ENCODE data around the gene TMEM107. TPM values are rescaled to one million over a fixed set of nuclear protein-coding genes. Genes with fewer than 3 reads are reported as not detected.

Gene TMEM107
- total RNA-seq, 1 experiment from 2014 or later: 17.2 TPM

GRCh38 chr17:8145811-8146210, 30.4 kb downstream of the TMEM107 start:
- no peak overlapping the region for H3K27ac Mint-ChIP-seq
- H3K36me3 Mint-ChIP-seq: peaks cover 44% of the 10 kb centered on the region
- ChIA-PET POLR2A (interaction anchor here (0.6 kb wide), 1 partner anchor 31 kb away, joined by 3 read pairs; no protein-coding TSS in a partner anchor), CTCF (no interaction called here)
- H3K4me3 Mint-ChIP-seq: no peak overlapping the region
- ATAC-seq (no peak), DNase-seq (ENCODE audit: low spot score) (no peak)
- H3K9me3 Mint-ChIP-seq: no peaks in the 10 kb centered on the region
- no peaks in the 10 kb centered on the region for H3K27me3 Mint-ChIP-seq (ENCODE audit: low read depth)
- no peaks in the 10 kb centered on the region for H3K4me1 Mint-ChIP-seq
- no peak for TF ChIP-seq ZNF512 (CRISPR knock-in tag; IDR thresholded peaks at IDR 0.05; ENCODE audit: borderline replicate concordance)

- Mint-ChIP-seq H3K36me3 (peaks cover 44% of the 10 kb centered on the region), H3K4me3 (no peak overlapping the region), H3K27me3 (ENCODE audit: low read depth) (no peaks in the 10 kb centered on the region), H3K27ac (no peak overlapping the region), H3K4me1 (no peaks in the 10 kb centered on the region), H3K9me3 (no peaks in the 10 kb centered on the region)
- no peak for ATAC-seq
- ChIA-PET POLR2A (no interaction called here), CTCF (no interaction called here)
- DNase-seq (ENCODE audit: low spot score): no peak
- TF ChIP-seq TEAD1 (CRISPR knock-in tag; IDR thresholded peaks at IDR 0.05): no peak
- TF ChIP-seq KAT7 (CRISPR knock-in tag; IDR thresholded peaks at IDR 0.05; ENCODE audit: borderline replicate concordance): no peak
- TF ChIP-seq, protein P1, sequence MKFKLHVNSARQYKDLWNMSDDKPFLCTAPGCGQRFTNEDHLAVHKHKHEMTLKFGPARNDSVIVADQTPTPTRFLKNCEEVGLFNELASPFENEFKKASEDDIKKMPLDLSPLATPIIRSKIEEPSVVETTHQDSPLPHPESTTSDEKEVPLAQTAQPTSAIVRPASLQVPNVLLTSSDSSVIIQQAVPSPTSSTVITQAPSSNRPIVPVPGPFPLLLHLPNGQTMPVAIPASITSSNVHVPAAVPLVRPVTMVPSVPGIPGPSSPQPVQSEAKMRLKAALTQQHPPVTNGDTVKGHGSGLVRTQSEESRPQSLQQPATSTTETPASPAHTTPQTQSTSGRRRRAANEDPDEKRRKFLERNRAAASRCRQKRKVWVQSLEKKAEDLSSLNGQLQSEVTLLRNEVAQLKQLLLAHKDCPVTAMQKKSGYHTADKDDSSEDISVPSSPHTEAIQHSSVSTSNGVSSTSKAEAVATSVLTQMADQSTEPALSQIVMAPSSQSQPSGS (CRISPR knock-in tag; IDR thresholded peaks at IDR 0.05; ENCODE audit: borderline replicate concordance, low read depth): no peak
- TF ChIP-seq RELA (CRISPR knock-in tag; IDR thresholded peaks at IDR 0.05; ENCODE audit: borderline replicate concordance): no peak
- TF ChIP-seq ATF6 (CRISPR knock-in tag; IDR thresholded peaks at IDR 0.05): no peak
- no peak for TF ChIP-seq NR3C1 (CRISPR knock-in tag; conservative IDR thresholded peaks at IDR 0.05; ENCODE audit: low read depth)
- TF ChIP-seq NFE2L1 (CRISPR knock-in tag; IDR thresholded peaks at IDR 0.05): no peak
- TF ChIP-seq, protein P2, sequence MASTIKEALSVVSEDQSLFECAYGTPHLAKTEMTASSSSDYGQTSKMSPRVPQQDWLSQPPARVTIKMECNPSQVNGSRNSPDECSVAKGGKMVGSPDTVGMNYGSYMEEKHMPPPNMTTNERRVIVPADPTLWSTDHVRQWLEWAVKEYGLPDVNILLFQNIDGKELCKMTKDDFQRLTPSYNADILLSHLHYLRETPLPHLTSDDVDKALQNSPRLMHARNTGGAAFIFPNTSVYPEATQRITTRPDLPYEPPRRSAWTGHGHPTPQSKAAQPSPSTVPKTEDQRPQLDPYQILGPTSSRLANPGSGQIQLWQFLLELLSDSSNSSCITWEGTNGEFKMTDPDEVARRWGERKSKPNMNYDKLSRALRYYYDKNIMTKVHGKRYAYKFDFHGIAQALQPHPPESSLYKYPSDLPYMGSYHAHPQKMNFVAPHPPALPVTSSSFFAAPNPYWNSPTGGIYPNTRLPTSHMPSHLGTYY (CRISPR knock-in tag; IDR thresholded peaks at IDR 0.05): no peak
- TF ChIP-seq E2F1 (CRISPR knock-in tag; IDR thresholded peaks at IDR 0.05): no peak
- no peak for TF ChIP-seq USF1 (CRISPR knock-in tag; IDR thresholded peaks at IDR 0.05)
- no peak for TF ChIP-seq ESRRA (CRISPR knock-in tag; IDR thresholded peaks at IDR 0.05; ENCODE audit: borderline replicate concordance)
- TF ChIP-seq PRRX2 (CRISPR knock-in tag; IDR thresholded peaks at IDR 0.05): no peak
- TF ChIP-seq SMAD3 (CRISPR knock-in tag; IDR thresholded peaks at IDR 0.05; ENCODE audit: borderline replicate concordance): no peak
- TF ChIP-seq ZNF671 (CRISPR knock-in tag; IDR thresholded peaks at IDR 0.05): no peak
- TF ChIP-seq, protein P3, sequence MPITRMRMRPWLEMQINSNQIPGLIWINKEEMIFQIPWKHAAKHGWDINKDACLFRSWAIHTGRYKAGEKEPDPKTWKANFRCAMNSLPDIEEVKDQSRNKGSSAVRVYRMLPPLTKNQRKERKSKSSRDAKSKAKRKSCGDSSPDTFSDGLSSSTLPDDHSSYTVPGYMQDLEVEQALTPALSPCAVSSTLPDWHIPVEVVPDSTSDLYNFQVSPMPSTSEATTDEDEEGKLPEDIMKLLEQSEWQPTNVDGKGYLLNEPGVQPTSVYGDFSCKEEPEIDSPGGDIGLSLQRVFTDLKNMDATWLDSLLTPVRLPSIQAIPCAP (CRISPR knock-in tag; IDR thresholded peaks at IDR 0.05): no peak
- no peak for TF ChIP-seq ZNF138 (CRISPR knock-in tag; conservative IDR thresholded peaks at IDR 0.05)
- TF ChIP-seq GRHL2 (CRISPR knock-in tag; IDR thresholded peaks at IDR 0.05; ENCODE audit: insufficient replicate concordance, severe bottlenecking): no peak
- TF ChIP-seq ZNF263 (CRISPR knock-in tag; IDR thresholded peaks at IDR 0.05; ENCODE audit: low read depth): no peak
- no peak for TF ChIP-seq CBFB (CRISPR knock-in tag; IDR thresholded peaks at IDR 0.05; ENCODE audit: low read depth)
- TF ChIP-seq AFF4 (CRISPR knock-in tag; IDR thresholded peaks at IDR 0.05; ENCODE audit: borderline replicate concordance): no peak
Measured at GRCh38 chr17:8144401-8145231, 31.6 kb downstream of the TMEM107 start.

Measured in WTC11 (cell line).